ENCODE data around the gene XPR1.

- TF ChIP-seq CTCF (IDR thresholded peaks at IDR 0.05) (no peak), POLR2A (IDR thresholded peaks at IDR 0.05) (no peak)
These were observed 30.9 kb downstream of the XPR1 start for GRCh38 chr1:180662709-180663108.
